Measurements from ENCODE around the gene RAD51B. TPM values are rescaled to one million over a fixed set of nuclear protein-coding genes. Genes with fewer than 3 reads are reported as not detected.
"Not testable (repeated sequence)": the region's sequence is repeated elsewhere in the genome, so short reads cannot be mapped to it uniquely, and the experiment has no call there.

RAD51B gene
- total and polyA plus RNA-seq, 8 donors, result 1.8 to 30.7 (median 15.3) TPM

GRCh38 chr14:68297876-68298468 is 478.4 kb downstream of the RAD51B start:
- Histone ChIP-seq H3K4me3 (no peak overlapping the region), H3K9me3 (peaks cover 0 to 9% (median 0%) of the 10 kb centered on the region in 4 donors), H3K4me1 (peaks cover 6 to 42% (median 22%) of the 10 kb centered on the region in 4 donors), H3K27me3 (no peaks in the 10 kb centered on the region), H3K36me3 (no peaks in the 10 kb centered on the region), H3K27ac (peak overlapping the region in 2 of 5 donors; percentile 9 to 30)
- intact Hi-C loops (cut with DNase I; ENCODE audit: low total_unique reads), result no loop called here
- TF ChIP-seq POLR2AphosphoS5 (IDR thresholded peaks at IDR 0.05) (no peak), POLR2A (IDR thresholded peaks at IDR 0.05) (no peak), EP300 (IDR thresholded peaks at IDR 0.05) (no peak)
- TF ChIP-seq, protein P1, sequence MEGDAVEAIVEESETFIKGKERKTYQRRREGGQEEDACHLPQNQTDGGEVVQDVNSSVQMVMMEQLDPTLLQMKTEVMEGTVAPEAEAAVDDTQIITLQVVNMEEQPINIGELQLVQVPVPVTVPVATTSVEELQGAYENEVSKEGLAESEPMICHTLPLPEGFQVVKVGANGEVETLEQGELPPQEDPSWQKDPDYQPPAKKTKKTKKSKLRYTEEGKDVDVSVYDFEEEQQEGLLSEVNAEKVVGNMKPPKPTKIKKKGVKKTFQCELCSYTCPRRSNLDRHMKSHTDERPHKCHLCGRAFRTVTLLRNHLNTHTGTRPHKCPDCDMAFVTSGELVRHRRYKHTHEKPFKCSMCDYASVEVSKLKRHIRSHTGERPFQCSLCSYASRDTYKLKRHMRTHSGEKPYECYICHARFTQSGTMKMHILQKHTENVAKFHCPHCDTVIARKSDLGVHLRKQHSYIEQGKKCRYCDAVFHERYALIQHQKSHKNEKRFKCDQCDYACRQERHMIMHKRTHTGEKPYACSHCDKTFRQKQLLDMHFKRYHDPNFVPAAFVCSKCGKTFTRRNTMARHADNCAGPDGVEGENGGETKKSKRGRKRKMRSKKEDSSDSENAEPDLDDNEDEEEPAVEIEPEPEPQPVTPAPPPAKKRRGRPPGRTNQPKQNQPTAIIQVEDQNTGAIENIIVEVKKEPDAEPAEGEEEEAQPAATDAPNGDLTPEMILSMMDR (IDR thresholded peaks at IDR 0.05), result no peak
- 69 to 81% (median 77%) methylated on average over 4 of the region's 4 CpGs for WGBS, 5 donors
- peak in 1 of 2 donors; percentile 56 for DNase-seq

DNA sequence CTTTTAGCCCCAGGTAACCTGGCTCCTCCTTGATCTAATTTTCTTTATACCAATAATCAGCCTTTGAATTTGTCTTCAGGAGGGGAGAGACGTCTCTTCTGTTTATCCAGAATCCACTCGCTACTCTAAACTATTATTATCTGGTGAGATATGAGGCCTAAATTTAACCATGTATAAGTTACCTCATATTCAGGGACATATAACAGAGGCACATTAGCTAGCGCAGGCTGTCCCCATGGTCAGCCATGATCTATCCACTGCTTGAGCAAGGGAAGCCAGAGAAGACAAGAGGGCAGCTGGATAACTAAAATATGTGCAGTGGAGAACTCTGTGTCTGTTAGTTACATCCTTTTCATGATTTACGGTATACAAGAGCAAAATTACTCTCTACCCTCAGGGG is 481.0 kb downstream of the RAD51B start:
- DNase-seq, result no peak
- H3K4me3 ChIP-seq, result no peak overlapping the region
- H3K9me3 ChIP-seq, result peaks cover 0 to 9% (median 0%) of the 10 kb centered on the region in 4 donors
- intact Hi-C loops (cut with DNase I; ENCODE audit: low total_unique reads), result no loop called here
- 91 to 98% (median 92%) methylated on average over 4 of the region's 4 CpGs for WGBS, 5 donors
- H3K4me1 ChIP-seq, result peaks cover 0 to 20% (median 10%) of the 10 kb centered on the region in 4 donors
- no peak overlapping the region for H3K27ac ChIP-seq
- no peaks in the 10 kb centered on the region for H3K36me3 ChIP-seq
- no peak for TF ChIP-seq POLR2AphosphoS5 (IDR thresholded peaks at IDR 0.05)
- TF ChIP-seq, protein P1 (IDR thresholded peaks at IDR 0.05), result no peak
- TF ChIP-seq POLR2A (IDR thresholded peaks at IDR 0.05), result no peak
- TF ChIP-seq EP300 (IDR thresholded peaks at IDR 0.05), result no peak
- H3K27me3 ChIP-seq, result no peaks in the 10 kb centered on the region

- Histone ChIP-seq H3K4me1 (peaks cover 0 to 23% (median 11%) of the 10 kb centered on the region in 4 donors), H3K27me3 (no peaks in the 10 kb centered on the region), H3K4me3 (no peak overlapping the region), H3K27ac (no peak overlapping the region), H3K36me3 (no peaks in the 10 kb centered on the region), H3K9me3 (peaks cover 0 to 9% (median 0%) of the 10 kb centered on the region in 4 donors)
- WGBS, 5 donors, result 21 to 46% (median 42%) methylated on average over 1 of the region's 1 CpG
- DNase-seq, result no peak
- intact Hi-C loops (cut with DNase I; ENCODE audit: low total_unique reads), result no loop called here
- TF ChIP-seq, protein P1 (IDR thresholded peaks at IDR 0.05), result no peak
- TF ChIP-seq POLR2A (IDR thresholded peaks at IDR 0.05), result no peak
- no peak for TF ChIP-seq EP300 (IDR thresholded peaks at IDR 0.05)
- TF ChIP-seq POLR2AphosphoS5 (IDR thresholded peaks at IDR 0.05), result no peak
Observed at GRCh38 chr14:68301219-68301618, 481.6 kb downstream of the RAD51B start.

DNA sequence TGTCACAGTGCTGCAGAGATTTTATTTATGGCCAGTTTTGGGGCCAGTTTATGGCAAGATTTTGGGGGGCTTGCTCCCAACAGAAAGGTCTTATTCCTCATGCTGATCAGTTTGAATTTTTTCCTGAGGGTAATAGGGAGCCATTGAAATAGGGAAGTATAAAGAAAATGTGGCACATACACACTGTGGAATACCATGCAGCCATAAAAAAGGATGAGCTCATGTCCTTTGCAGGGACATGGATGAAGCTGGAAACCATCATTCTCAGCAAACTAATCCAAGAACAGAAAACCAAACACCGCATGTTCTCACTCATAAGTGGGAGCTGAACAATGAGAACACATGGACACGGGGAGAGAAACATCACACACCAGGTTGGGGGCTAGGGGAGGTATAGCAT is 483.4 kb downstream of the RAD51B start:
- H3K4me3 ChIP-seq; H3K27ac ChIP-seq; H3K27me3 ChIP-seq; DNase-seq; intact Hi-C loops (cut with DNase I; ENCODE audit: low total_unique reads); H3K36me3 ChIP-seq; H3K9me3 ChIP-seq: not testable (repeated sequence)
- H3K4me1 ChIP-seq, result peaks cover 4 to 34% (median 20%) of the 10 kb centered on the region in 4 donors
- 87 to 99% (median 98%) methylated on average over 2 of the region's 2 CpGs for WGBS, 5 donors

DNA sequence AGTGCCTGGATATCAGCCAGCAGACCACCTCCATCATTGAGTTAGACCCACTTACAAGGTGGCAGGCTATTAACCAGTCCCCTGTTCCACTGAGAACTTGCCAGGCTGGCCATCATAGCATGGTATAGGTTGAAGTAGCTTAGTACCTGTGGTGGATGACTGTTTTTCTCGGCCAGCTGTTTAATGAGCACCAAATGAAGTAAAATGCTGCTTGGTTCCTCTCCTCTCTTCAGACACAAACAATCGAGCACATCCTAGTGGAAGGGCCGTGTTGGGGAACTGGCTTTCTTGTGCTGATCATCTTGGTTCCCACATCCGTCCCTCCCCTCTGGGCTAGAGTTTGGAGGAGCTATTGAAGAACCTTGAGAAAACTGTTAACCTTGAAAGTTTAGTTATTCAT is 486.2 kb downstream of the RAD51B start:
- intact Hi-C loops (cut with DNase I; ENCODE audit: low total_unique reads), result no loop called here
- 80 to 93% (median 85%) methylated on average over 4 of the region's 4 CpGs for WGBS, 5 donors
- Histone ChIP-seq H3K27me3 (no peaks in the 10 kb centered on the region), H3K4me1 (peaks cover 10 to 52% (median 31%) of the 10 kb centered on the region in 4 donors), H3K9me3 (peaks cover 0 to 9% (median 0%) of the 10 kb centered on the region in 4 donors), H3K36me3 (no peaks in the 10 kb centered on the region), H3K27ac (peak overlapping the region; percentile 44 to 86 (median 80)), H3K4me3 (no peak overlapping the region)
- TF ChIP-seq POLR2A (IDR thresholded peaks at IDR 0.05) (no peak), POLR2AphosphoS5 (IDR thresholded peaks at IDR 0.05) (no peak), EP300 (IDR thresholded peaks at IDR 0.05) (no peak)
- TF ChIP-seq, protein P1 (IDR thresholded peaks at IDR 0.05), result no peak
- DNase-seq, result no peak
